ENCODE data around the gene CASP5. TPM values are rescaled to one million over a fixed set of nuclear protein-coding genes. Genes with fewer than 3 reads are reported as not detected.

CASP5 gene
- total RNA-seq, 1 donor from 2014 or later, result 1.9 TPM

DNA sequence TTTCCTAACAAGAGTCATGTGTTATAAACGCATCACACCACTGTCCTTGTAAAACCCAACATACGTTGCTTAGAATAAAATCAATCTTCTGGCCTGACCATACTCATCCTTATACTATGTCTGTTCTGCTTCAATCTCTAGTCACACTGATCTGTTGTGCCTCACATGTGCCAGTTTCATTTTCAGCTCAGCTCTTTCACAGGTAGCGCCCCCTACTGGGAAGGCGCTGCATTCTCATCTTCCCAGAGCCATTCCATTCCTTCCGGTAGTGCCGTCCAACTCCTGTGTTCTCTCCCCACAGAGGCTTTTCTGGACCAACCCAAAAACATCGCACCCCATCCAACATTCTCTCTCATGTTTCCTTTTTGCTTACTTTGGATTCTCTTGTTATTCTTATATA lies 22.2 kb downstream of the CASP5 start:
- intact Hi-C loops (cut with DNase I), result no loop called here
- Histone ChIP-seq H3K9me3 (no peaks in the 10 kb centered on the region), H3K27me3 (no peaks in the 10 kb centered on the region), H3K27ac (no peak overlapping the region), H3K36me3 (no peaks in the 10 kb centered on the region), H3K4me1 (no peaks in the 10 kb centered on the region), H3K4me3 (no peak overlapping the region)
- DNase-seq (no peak), ATAC-seq (peak; percentile 87)
- TF ChIP-seq, protein P1, sequence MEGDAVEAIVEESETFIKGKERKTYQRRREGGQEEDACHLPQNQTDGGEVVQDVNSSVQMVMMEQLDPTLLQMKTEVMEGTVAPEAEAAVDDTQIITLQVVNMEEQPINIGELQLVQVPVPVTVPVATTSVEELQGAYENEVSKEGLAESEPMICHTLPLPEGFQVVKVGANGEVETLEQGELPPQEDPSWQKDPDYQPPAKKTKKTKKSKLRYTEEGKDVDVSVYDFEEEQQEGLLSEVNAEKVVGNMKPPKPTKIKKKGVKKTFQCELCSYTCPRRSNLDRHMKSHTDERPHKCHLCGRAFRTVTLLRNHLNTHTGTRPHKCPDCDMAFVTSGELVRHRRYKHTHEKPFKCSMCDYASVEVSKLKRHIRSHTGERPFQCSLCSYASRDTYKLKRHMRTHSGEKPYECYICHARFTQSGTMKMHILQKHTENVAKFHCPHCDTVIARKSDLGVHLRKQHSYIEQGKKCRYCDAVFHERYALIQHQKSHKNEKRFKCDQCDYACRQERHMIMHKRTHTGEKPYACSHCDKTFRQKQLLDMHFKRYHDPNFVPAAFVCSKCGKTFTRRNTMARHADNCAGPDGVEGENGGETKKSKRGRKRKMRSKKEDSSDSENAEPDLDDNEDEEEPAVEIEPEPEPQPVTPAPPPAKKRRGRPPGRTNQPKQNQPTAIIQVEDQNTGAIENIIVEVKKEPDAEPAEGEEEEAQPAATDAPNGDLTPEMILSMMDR (IDR thresholded peaks at IDR 0.05), result peak; percentile 64

- DNase-seq, result no peak
- Histone ChIP-seq H3K27me3 (no peaks in the 10 kb centered on the region), H3K36me3 (no peaks in the 10 kb centered on the region), H3K4me3 (no peak overlapping the region), H3K4me1 (no peaks in the 10 kb centered on the region), H3K9me3 (no peaks in the 10 kb centered on the region), H3K27ac (no peak overlapping the region)
- TF ChIP-seq, protein P1 (IDR thresholded peaks at IDR 0.05), result no peak
- ATAC-seq, result no peak
- intact Hi-C loops (cut with DNase I), result no loop called here
These were observed 22.8 kb downstream of the CASP5 start for GRCh38 chr11:105000167-105000566.

- H3K36me3 ChIP-seq, result no peaks in the 10 kb centered on the region
- H3K27ac ChIP-seq, result no peak overlapping the region
- no peaks in the 10 kb centered on the region for H3K27me3 ChIP-seq
- no peaks in the 10 kb centered on the region for H3K9me3 ChIP-seq
- TF ChIP-seq, protein P1 (IDR thresholded peaks at IDR 0.05), result no peak
- no peaks in the 10 kb centered on the region for H3K4me1 ChIP-seq
- ATAC-seq, result no peak
- no peak for DNase-seq
- no peak overlapping the region for H3K4me3 ChIP-seq
- intact Hi-C loops (cut with DNase I), result no loop called here
These were observed 23.2 kb downstream of the CASP5 start for GRCh38 chr11:104999721-105000120.

DNA sequence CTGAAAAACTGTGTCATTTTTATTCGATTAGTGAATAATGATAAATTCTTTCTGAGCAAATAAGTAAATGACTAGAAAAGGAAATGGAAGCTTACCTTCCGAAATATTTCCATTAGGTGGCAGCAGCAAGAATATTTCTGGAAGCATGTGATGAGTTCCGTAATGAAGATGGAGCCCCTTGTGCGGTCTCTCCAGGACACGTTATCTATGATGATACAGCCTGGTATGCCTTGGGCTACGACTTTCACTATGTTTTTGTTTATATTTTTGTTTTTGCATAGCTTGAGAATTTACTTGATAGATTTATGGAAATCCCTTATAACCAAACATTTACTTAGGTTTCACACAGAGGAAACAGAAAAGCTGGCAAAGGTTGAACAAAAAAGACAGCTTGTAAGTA lies 25.7 kb downstream of the CASP5 start:
- intact Hi-C loops (cut with DNase I), result no loop called here
- no peak overlapping the region for H3K4me3 ChIP-seq
- H3K36me3 ChIP-seq, result no peaks in the 10 kb centered on the region
- no peak overlapping the region for H3K27ac ChIP-seq
- ATAC-seq, result no peak
- TF ChIP-seq, protein P1 (IDR thresholded peaks at IDR 0.05), result no peak
- no peaks in the 10 kb centered on the region for H3K9me3 ChIP-seq
- DNase-seq, result no peak
- H3K27me3 ChIP-seq, result no peaks in the 10 kb centered on the region
- H3K4me1 ChIP-seq, result no peaks in the 10 kb centered on the region

GRCh38 chr11:104995001-104995408 lies 28.0 kb downstream of the CASP5 start:
- Histone ChIP-seq H3K4me3 (no peak overlapping the region), H3K27ac (no peak overlapping the region), H3K36me3 (no peaks in the 10 kb centered on the region), H3K9me3 (no peaks in the 10 kb centered on the region), H3K4me1 (no peaks in the 10 kb centered on the region), H3K27me3 (no peaks in the 10 kb centered on the region)
- intact Hi-C loops (cut with DNase I), result no loop called here
- DNase-seq, result no peak
- ATAC-seq, result no peak
- TF ChIP-seq, protein P1 (IDR thresholded peaks at IDR 0.05), result no peak

GRCh38 chr11:104992781-104993180 lies 30.2 kb downstream of the CASP5 start:
- intact Hi-C loops (cut with DNase I), result no loop called here
- no peak overlapping the region for H3K27ac ChIP-seq
- H3K36me3 ChIP-seq, result no peaks in the 10 kb centered on the region
- no peaks in the 10 kb centered on the region for H3K27me3 ChIP-seq
- no peaks in the 10 kb centered on the region for H3K4me1 ChIP-seq
- H3K4me3 ChIP-seq, result no peak overlapping the region
- DNase-seq (no peak), ATAC-seq (no peak)
- TF ChIP-seq, protein P1 (IDR thresholded peaks at IDR 0.05), result no peak
- H3K9me3 ChIP-seq, result peaks cover 6% of the 10 kb centered on the region

All from upper lobe of right lung (tissue), 1 donor.